Fibroblast of skin of left quadriceps (primary cell): ENCODE measurements around the gene TMC3.
"Not testable (repeated sequence)": the region's sequence is repeated elsewhere in the genome, so short reads cannot be mapped to it uniquely, and the experiment has no call there.

Experiments
- DNase-seq, 2 experiments: peaks; one replicate each; pipeline ENCODE4 v3.0.0-alpha.2; 2013; ENCODE audit warnings: low read depth in 2 of 2

Gene TMC3

GRCh38 chr15:81373775-81374395, at the start of gene TMC3:
Gene TMC3 (minus strand): TSS chr15:81374213. CDS start chr15:81374077, 136 bp downstream.
- DNase-seq: no peak

GRCh38 chr15:81421461-81421860, 47.4 kb upstream of the TMC3 start:
- DNase-seq: no peak

GRCh38 chr15:81419332-81419943, 45.4 kb upstream of the TMC3 start:
- peak in 1 of 2 experiments; percentile 13 for DNase-seq

GRCh38 chr15:81418891-81419290, 44.9 kb upstream of the TMC3 start:
- no peak for DNase-seq

- no peak for DNase-seq
Measured at GRCh38 chr15:81418444-81418843, 44.4 kb upstream of the TMC3 start.

- not testable (repeated sequence) for DNase-seq
Measured at GRCh38 chr15:81414274-81414968, 40.4 kb upstream of the TMC3 start.

- no peak for DNase-seq
Measured at GRCh38 chr15:81413851-81414250, 39.8 kb upstream of the TMC3 start.

GRCh38 chr15:81411969-81412633, 38.1 kb upstream of the TMC3 start:
- peak in 1 of 2 experiments; percentile 8 for DNase-seq

- DNase-seq: no peak
Measured at GRCh38 chr15:81411051-81411450, 37.0 kb upstream of the TMC3 start.

- DNase-seq: peak; percentile 61 to 66
Measured at GRCh38 chr15:81410318-81410753, 36.3 kb upstream of the TMC3 start.

- no peak for DNase-seq
Measured at GRCh38 chr15:81407718-81408117, 33.7 kb upstream of the TMC3 start.

GRCh38 chr15:81407176-81407575, 33.2 kb upstream of the TMC3 start:
- no peak for DNase-seq

- DNase-seq: peak in 1 of 2 experiments; percentile 24
Measured at GRCh38 chr15:81400640-81401236, 26.7 kb upstream of the TMC3 start.

GRCh38 chr15:81398910-81399551, 25.0 kb upstream of the TMC3 start:
- peak; percentile 33 to 37 for DNase-seq

- DNase-seq: no peak
Measured at GRCh38 chr15:81398456-81398855, 24.4 kb upstream of the TMC3 start.

- no peak for DNase-seq
Measured at GRCh38 chr15:81394603-81395002, 20.6 kb upstream of the TMC3 start.

- no peak for DNase-seq
Measured at GRCh38 chr15:81391657-81392056, 17.6 kb upstream of the TMC3 start.

- DNase-seq: no peak
Measured at GRCh38 chr15:81388436-81388770, 14.4 kb upstream of the TMC3 start.

- no peak for DNase-seq
Measured at GRCh38 chr15:81387621-81388435, 13.8 kb upstream of the TMC3 start.

GRCh38 chr15:81386947-81387346, 12.9 kb upstream of the TMC3 start:
- DNase-seq: no peak

- DNase-seq: no peak
Measured at GRCh38 chr15:81385721-81386076, 11.7 kb upstream of the TMC3 start.
